HCT116 (cell line): ENCODE results near the gene NELFB.

Source experiments
- CBX3 ChIP-seq: IDR thresholded peaks from 2 replicates; pipeline ENCODE4 v1.6.1; 2012; ENCODE audit warnings: low read depth
- POLR2A ChIP-seq: IDR thresholded peaks from 2 replicates; pipeline ENCODE4 v1.7.0; 2011; ENCODE audit warnings: borderline replicate concordance; ENCODE audit not compliant: insufficient read depth, insufficient read length; ENCODE audit errors: extremely low read depth
- POLR2AphosphoS5 ChIP-seq: IDR thresholded peaks from 2 replicates; pipeline ENCODE4 v1.6.1; 2011; ENCODE audit warnings: mild to moderate bottlenecking, low read depth, low read length, moderate library complexity
- SRF ChIP-seq: IDR thresholded peaks from 2 replicates; pipeline ENCODE4 v1.6.1; 2012; ENCODE audit warnings: low read depth
- TF ChIP-seq, protein P1 (sequence below), 3 experiments: fragments of 200-600 bp in 1 of 3; sonication (generic) in 1 of 3; IDR thresholded peaks in 2 of 3; conservative IDR thresholded peaks in 1 of 3; 2 replicates each; pipeline ENCODE4 v1.5.1; 2012 to 2017; ENCODE audit warnings: low read depth in 2 of 3, low read length in 2 of 3, antibody characterized with exemption in 1 of 3, borderline replicate concordance in 1 of 3, control low read depth in 1 of 3, mild to moderate bottlenecking in 1 of 3, mixed read lengths in 1 of 3, mixed run types in 1 of 3, moderate library complexity in 1 of 3; ENCODE audit not compliant: insufficient read depth in 1 of 3

DNA sequence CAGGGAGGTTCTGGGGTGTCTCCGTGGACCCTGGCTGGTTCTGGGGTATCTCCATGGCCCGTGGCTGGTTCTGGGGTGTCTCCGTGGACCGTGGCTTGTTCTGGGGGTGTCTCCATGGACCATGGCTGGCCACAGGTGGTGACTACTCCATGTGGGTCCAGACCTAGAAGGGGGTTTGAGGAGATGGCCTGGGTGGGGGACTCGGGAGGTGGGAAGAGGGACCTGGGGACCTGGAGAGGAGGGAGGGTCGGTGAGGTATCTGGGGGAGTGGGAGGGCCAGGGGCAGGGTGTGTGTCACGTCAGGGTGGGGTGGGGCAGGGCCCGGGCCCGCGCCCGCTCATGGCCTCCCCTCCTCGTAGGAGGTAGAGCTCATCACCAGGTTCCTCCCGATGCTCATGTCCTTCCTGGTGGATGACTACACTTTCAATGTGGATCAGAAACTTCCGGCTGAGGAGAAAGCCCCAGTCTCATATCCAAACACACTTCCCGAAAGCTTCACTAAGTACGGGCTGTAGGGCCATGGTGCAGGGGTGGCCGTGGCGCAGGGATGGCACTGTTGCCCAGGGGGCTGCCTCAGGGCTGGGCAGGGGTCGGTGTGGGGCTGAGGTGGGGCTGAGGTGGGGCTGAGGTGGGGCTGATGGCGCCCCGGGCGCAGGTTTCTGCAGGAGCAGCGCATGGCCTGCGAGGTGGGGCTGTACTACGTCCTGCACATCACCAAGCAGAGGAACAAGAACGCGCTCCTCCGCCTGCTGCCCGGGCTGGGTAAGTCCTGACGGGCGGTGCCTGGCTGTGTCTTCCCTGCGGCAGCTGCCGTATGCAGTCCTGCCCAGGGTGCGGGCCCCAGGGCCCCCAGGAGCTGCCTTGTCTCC is 11.7 kb downstream of the NELFB start:
- TF ChIP-seq POLR2AphosphoS5: no peak
- TF ChIP-seq, protein P1, sequence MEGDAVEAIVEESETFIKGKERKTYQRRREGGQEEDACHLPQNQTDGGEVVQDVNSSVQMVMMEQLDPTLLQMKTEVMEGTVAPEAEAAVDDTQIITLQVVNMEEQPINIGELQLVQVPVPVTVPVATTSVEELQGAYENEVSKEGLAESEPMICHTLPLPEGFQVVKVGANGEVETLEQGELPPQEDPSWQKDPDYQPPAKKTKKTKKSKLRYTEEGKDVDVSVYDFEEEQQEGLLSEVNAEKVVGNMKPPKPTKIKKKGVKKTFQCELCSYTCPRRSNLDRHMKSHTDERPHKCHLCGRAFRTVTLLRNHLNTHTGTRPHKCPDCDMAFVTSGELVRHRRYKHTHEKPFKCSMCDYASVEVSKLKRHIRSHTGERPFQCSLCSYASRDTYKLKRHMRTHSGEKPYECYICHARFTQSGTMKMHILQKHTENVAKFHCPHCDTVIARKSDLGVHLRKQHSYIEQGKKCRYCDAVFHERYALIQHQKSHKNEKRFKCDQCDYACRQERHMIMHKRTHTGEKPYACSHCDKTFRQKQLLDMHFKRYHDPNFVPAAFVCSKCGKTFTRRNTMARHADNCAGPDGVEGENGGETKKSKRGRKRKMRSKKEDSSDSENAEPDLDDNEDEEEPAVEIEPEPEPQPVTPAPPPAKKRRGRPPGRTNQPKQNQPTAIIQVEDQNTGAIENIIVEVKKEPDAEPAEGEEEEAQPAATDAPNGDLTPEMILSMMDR (IDR thresholded peaks at IDR 0.05 in 2 of 3, conservative IDR thresholded peaks at IDR 0.05 in 1 of 3; ENCODE audit: borderline replicate concordance in 1 of 3, insufficient read depth in 1 of 3, low read depth in 2 of 3, low read length in 2 of 3): no peak
- TF ChIP-seq SRF: no peak
- TF ChIP-seq CBX3: no peak
- TF ChIP-seq POLR2A: no peak
